HepG2 (cell line): ENCODE data around the gene PDGFB. TPM values are rescaled to one million over a fixed set of nuclear protein-coding genes. Genes with fewer than 3 reads are reported as not detected.
A peak's percentile ranks its signal among the peaks of the same experiment; 100 is the strongest.

Experiments
- AKAP8 ChIP-seq: sonication (generic); formaldehyde crosslinking; IDR thresholded peaks from 2 replicates; pipeline ENCODE4 v1.5.1; 2020; ENCODE audit warnings: mild to moderate bottlenecking, missing genetic modification reagents
- CHCHD3 ChIP-seq: sonication (generic); formaldehyde crosslinking; IDR thresholded peaks from 2 replicates; pipeline ENCODE4 v1.8.0; 2022; ENCODE audit warnings: mild to moderate bottlenecking, missing genetic modification reagents, moderate library complexity
- CREBL2 ChIP-seq: sonication (generic); formaldehyde crosslinking; IDR thresholded peaks from 2 replicates; pipeline ENCODE4 v1.8.1; 2023; ENCODE audit warnings: missing genetic modification reagents, mild to moderate bottlenecking, borderline replicate concordance
- FLYWCH1 ChIP-seq: sonication (generic); formaldehyde crosslinking; IDR thresholded peaks from 2 replicates; pipeline ENCODE4 v1.8.1; 2023; ENCODE audit warnings: mild to moderate bottlenecking, missing genetic modification reagents
- FOXK2 ChIP-seq: fragments of 450-650 bp; IDR thresholded peaks from 2 replicates; pipeline ENCODE4 v1.6.1; 2016
- IKZF1 ChIP-seq: fragments of 450-650 bp; IDR thresholded peaks from 2 replicates; pipeline ENCODE4 v1.7.1; 2016
- ISL2 ChIP-seq: sonication (generic); formaldehyde crosslinking; IDR thresholded peaks from 2 replicates; pipeline ENCODE4 v1.5.0; 2020; ENCODE audit warnings: missing genetic modification reagents
- KLF16 ChIP-seq, 2 experiments: sonication (generic) in 1 of 2; formaldehyde crosslinking in 1 of 2; IDR thresholded peaks; 2 replicates each; pipeline versions ENCODE4 v1.6.1 to v1.8.0; 2016 to 2023; ENCODE audit warnings: missing genetic modification reagents in 2 of 2, missing compliant biosample characterization in 1 of 2
- REXO4 ChIP-seq: sonication (generic); formaldehyde crosslinking; IDR thresholded peaks from 2 replicates; pipeline ENCODE4 v1.8.0; 2022; ENCODE audit warnings: missing genetic modification reagents, mild to moderate bottlenecking, borderline replicate concordance
- RXRB ChIP-seq: IDR thresholded peaks from 2 replicates; pipeline ENCODE4 v1.6.1; 2016; ENCODE audit warnings: borderline replicate concordance, missing genetic modification reagents, missing compliant biosample characterization
- SOX6 ChIP-seq, 2 experiments: fragments of 450-650 bp in 1 of 2; sonication (generic) in 1 of 2; formaldehyde crosslinking in 1 of 2; IDR thresholded peaks; 2 replicates each; pipeline versions ENCODE4 v1.4.0 to v1.6.1; 2017 to 2020; ENCODE audit warnings: antibody characterized with exemption in 1 of 2, mild to moderate bottlenecking in 1 of 2, missing genetic modification reagents in 1 of 2
- STAG1 ChIP-seq: sonication (generic); formaldehyde crosslinking; IDR thresholded peaks from 2 replicates; pipeline ENCODE4 v1.4.0; 2020; ENCODE audit warnings: missing genetic modification reagents
- WIZ ChIP-seq: sonication (generic); formaldehyde crosslinking; IDR thresholded peaks from 2 replicates; pipeline ENCODE4 v1.5.1; 2020; ENCODE audit warnings: mild to moderate bottlenecking, missing genetic modification reagents
- YY1 ChIP-seq: IDR thresholded peaks from 2 replicates; pipeline ENCODE4 v1.6.1; 2011; ENCODE audit warnings: low read length, low read depth, moderate library complexity, mild to moderate bottlenecking; ENCODE audit not compliant: insufficient read depth, insufficient replicate concordance
- ZEB1 ChIP-seq: IDR thresholded peaks from 2 replicates; pipeline ENCODE4 v1.6.1; 2012; ENCODE audit warnings: mild to moderate bottlenecking, low read depth, inconsistent platforms; ENCODE audit not compliant: insufficient replicate concordance
- ZNF101 ChIP-seq: sonication (generic); formaldehyde crosslinking; IDR thresholded peaks from 2 replicates; pipeline ENCODE4 v1.4.0; 2020; ENCODE audit warnings: mild to moderate bottlenecking, low read depth, missing genetic modification reagents, borderline replicate concordance
- ZNF317 ChIP-seq: sonication (generic); formaldehyde crosslinking; IDR thresholded peaks from 2 replicates; pipeline ENCODE4 v1.5.0; 2020; ENCODE audit warnings: mild to moderate bottlenecking, missing genetic modification reagents
- ZNF350 ChIP-seq: sonication (generic); formaldehyde crosslinking; IDR thresholded peaks from 2 replicates; pipeline ENCODE4 v1.4.0; 2020; ENCODE audit warnings: mild to moderate bottlenecking, low read depth, missing genetic modification reagents, borderline replicate concordance
- ZNF609 ChIP-seq: sonication (generic); formaldehyde crosslinking; IDR thresholded peaks from 2 replicates; pipeline ENCODE4 v1.4.0; 2020; ENCODE audit warnings: mild to moderate bottlenecking, missing genetic modification reagents, borderline replicate concordance
- ZNF616 ChIP-seq: sonication (generic); formaldehyde crosslinking; IDR thresholded peaks from 2 replicates; pipeline ENCODE4 v1.5.0; 2020; ENCODE audit warnings: low read depth, mild to moderate bottlenecking, missing genetic modification reagents
- ZNF652 ChIP-seq: IDR thresholded peaks from 2 replicates; pipeline ENCODE4 v1.6.1; 2016; ENCODE audit warnings: low read depth, borderline replicate concordance
- ZNF674 ChIP-seq: sonication (generic); formaldehyde crosslinking; IDR thresholded peaks from 2 replicates; pipeline ENCODE4 v1.5.0; 2020; ENCODE audit warnings: low read depth, mild to moderate bottlenecking, missing genetic modification reagents
- ZNF784 ChIP-seq: sonication (generic); formaldehyde crosslinking; IDR thresholded peaks from 2 replicates; pipeline ENCODE4 v1.5.1; 2020; ENCODE audit warnings: missing genetic modification reagents, mild to moderate bottlenecking, borderline replicate concordance
- ZNF792 ChIP-seq: IDR thresholded peaks from 2 replicates; pipeline ENCODE4 v1.6.1; 2016
- ZSCAN9 ChIP-seq: IDR thresholded peaks from 2 replicates; pipeline ENCODE4 v1.6.1; 2016; ENCODE audit warnings: borderline replicate concordance
- polyA plus RNA-seq, 8 experiments: library from polyadenylated mRNA; depleted of rRNA in 3 of 8; stranded (reverse) in 7 of 8; unstranded in 1 of 8; fragments of >200 nt; fragmentation: Illumina TruSeq in 4 of 8; extraction: Trizol in 4 of 8; gene quantifications; 2 replicates each; pipeline versions ENCODE4 v1.2.1 to v1.2.3, GENCODE V29; 2011 to 2016; ENCODE audit warnings: low read depth in 4 of 8, missing spikeins in 1 of 8, mixed read lengths in 1 of 8; ENCODE audit not compliant: insufficient read depth in 1 of 8
- total RNA-seq, 5 experiments: library from RNA; depleted of rRNA; stranded (reverse); fragments of >200 nt; fragmentation: Illumina TruSeq; extraction: Trizol; gene quantifications; 2 replicates each; pipeline ENCODE4 v1.2.3, GENCODE V29; 2016; ENCODE audit warnings: low read depth in 1 of 5

Gene PDGFB
- total and polyA plus RNA-seq, 2 of the 13 experiments (the other 11 are each of a cell fraction or from before 2014, with no cell fraction given), result 1.4 to 10.1 TPM

- TF ChIP-seq FOXK2 (no peak), CREBL2 (CRISPR knock-in tag) (no peak), ZNF784 (CRISPR knock-in tag) (no peak), REXO4 (CRISPR knock-in tag) (no peak), ZSCAN9 (0 out of 2 replicates have a peak, but pooled peaks have one; percentile 30), ZNF652 (CRISPR knock-in tag) (no peak), ZNF350 (CRISPR knock-in tag) (no peak), IKZF1 (no peak), ZNF609 (peak; percentile 88), YY1 (peak; percentile 38), ISL2 (no peak), STAG1 (CRISPR knock-in tag) (peak; percentile 26; the same call in 1 of the 2 replicates), ZEB1 (no peak), ZNF616 (CRISPR knock-in tag) (no peak), FLYWCH1 (CRISPR knock-in tag) (0 out of 2 replicates have a peak, but pooled peaks have one; percentile 35), KLF16 (CRISPR knock-in tag; IDR thresholded peaks at IDR 0.05) (peak in 1 of 2 experiments; percentile 77; a peak in 2 of 4 replicates), WIZ (CRISPR knock-in tag) (no peak; the same call in 1 of the 2 replicates), ZNF674 (CRISPR knock-in tag) (no peak), SOX6 (IDR thresholded peaks at IDR 0.05) (no peak), SOX6 (CRISPR knock-in tag; IDR thresholded peaks at IDR 0.05) (peak; percentile 85), CHCHD3 (CRISPR knock-in tag) (no peak), ZNF101 (CRISPR knock-in tag) (no peak), ZNF792 (peak; percentile 86; the same call in 1 of the 2 replicates), AKAP8 (CRISPR knock-in tag) (peak; percentile 32; the same call in 1 of the 2 replicates), RXRB (peak; percentile 97), ZNF317 (CRISPR knock-in tag) (peak; percentile 71)
These were observed 38.8 kb upstream of the PDGFB start (continued) for GRCh38 chr22:39283322-39284141.
